K562 (cell line): ENCODE data around the gene CDC20B. TPM values are rescaled to one million over a fixed set of nuclear protein-coding genes. Genes with fewer than 3 reads are reported as not detected.
A peak's percentile ranks its signal among the peaks of the same experiment; 100 is the strongest.

ENCODE experiments used
- ATF1 ChIP-seq, 2 experiments: fragments of 450-650 bp in 1 of 2; IDR thresholded peaks; 2 replicates each; pipeline ENCODE4 v1.6.1; 2016; ENCODE audit warnings: missing compliant biosample characterization in 1 of 2, missing genetic modification characterization in 1 of 2
- CHD1 ChIP-seq: fragments of 200-600 bp; sonication (generic); IDR thresholded peaks from one replicate; pipeline ENCODE4 v1.6.1; 2012; ENCODE audit warnings: mild to moderate bottlenecking, moderate library complexity, low read length, inconsistent platforms
- FOXM1 ChIP-seq, 2 experiments: fragments of 450-650 bp in 1 of 2; sonication (generic) in 1 of 2; formaldehyde crosslinking in 1 of 2; IDR thresholded peaks; 2 replicates each; pipeline versions ENCODE4 v1.6.1 to v1.9.0; 2017 to 2022; ENCODE audit warnings: low read depth in 2 of 2, mild to moderate bottlenecking in 2 of 2, missing genetic modification reagents in 1 of 2, moderate library complexity in 1 of 2
- KDM5B ChIP-seq: fragments of 200-600 bp; sonication (generic); IDR thresholded peaks from 2 replicates; pipeline ENCODE4 v1.6.1; 2012; ENCODE audit warnings: low read depth, mild to moderate bottlenecking, moderate library complexity, low read length, control low read depth, inconsistent platforms; ENCODE audit not compliant: insufficient replicate concordance
- NFYB ChIP-seq: IDR thresholded peaks from 2 replicates; pipeline ENCODE4 v1.6.1; 2011; ENCODE audit warnings: mild to moderate bottlenecking, moderate library complexity; ENCODE audit not compliant: insufficient read length; ENCODE audit errors: extremely low read depth
- PYGO2 ChIP-seq: fragments of 450-650 bp; IDR thresholded peaks from 2 replicates; pipeline ENCODE4 v1.6.1; 2016; ENCODE audit warnings: mild to moderate bottlenecking, missing genetic modification characterization, moderate library complexity, missing compliant biosample characterization
- RBM39 ChIP-seq: fragments of 200-400 bp; formaldehyde crosslinking; optimal IDR thresholded peaks from 2 replicates; pipeline ENCODE3; 2018; ENCODE audit warnings: low read depth, low read length
- RHOXF2B ChIP-seq: fragments of 250-450 bp; sonication (Bioruptor Pico); conservative IDR thresholded peaks from 2 replicates; pipeline ENCODE4 v1.5.1; 2021
- SNIP1 ChIP-seq: fragments of 450-650 bp; IDR thresholded peaks from 2 replicates; pipeline ENCODE4 v1.7.1; 2017; ENCODE audit warnings: low read depth, mild to moderate bottlenecking
- SOX6 ChIP-seq: fragments of 450-650 bp; IDR thresholded peaks from 2 replicates; pipeline ENCODE4 v1.6.1; 2014; ENCODE audit warnings: mild to moderate bottlenecking
- TEAD4 ChIP-seq, 2 experiments: sonication (generic) in 1 of 2; formaldehyde crosslinking in 1 of 2; IDR thresholded peaks; 2 replicates each; pipeline versions ENCODE4 v1.6.1 to v1.8.0; 2012 to 2022; ENCODE audit warnings: borderline replicate concordance in 1 of 2, inconsistent platforms in 1 of 2, low read length in 1 of 2, mild to moderate bottlenecking in 1 of 2, missing genetic modification reagents in 1 of 2
- TFAM ChIP-seq: fragments of 250-450 bp; sonication (Bioruptor Pico); conservative IDR thresholded peaks from 2 replicates; pipeline ENCODE4 v1.5.0; 2021; ENCODE audit warnings: mild to moderate bottlenecking, moderate library complexity
- ZNF174 ChIP-seq: fragments of 250-450 bp; sonication (Bioruptor Pico); IDR thresholded peaks from 2 replicates; pipeline ENCODE4 v1.4.0; 2020; ENCODE audit warnings: mild to moderate bottlenecking
- ZNF217 ChIP-seq: sonication (generic); formaldehyde crosslinking; IDR thresholded peaks from 2 replicates; pipeline ENCODE4 v1.8.0; 2022; ENCODE audit warnings: mild to moderate bottlenecking, missing genetic modification reagents
- ZNF316 ChIP-seq: fragments of 450-650 bp; IDR thresholded peaks from 2 replicates; pipeline ENCODE4 v1.6.1; 2016
- ZNF518B ChIP-seq: fragments of 250-450 bp; sonication (Bioruptor Pico); IDR thresholded peaks from 2 replicates; pipeline ENCODE4 v1.5.0; 2021; ENCODE audit warnings: mild to moderate bottlenecking, moderate library complexity
- ZNF583 ChIP-seq: fragments of 250-450 bp; sonication (Bioruptor Pico); IDR thresholded peaks from 2 replicates; pipeline ENCODE4 v1.4.0; 2020
- polyA plus RNA-seq, 8 experiments: library from polyadenylated mRNA; depleted of rRNA in 4 of 8; stranded (reverse) in 5 of 8; unstranded in 3 of 8; fragments of >200 nt; fragmentation: Nextera tagmentation in 2 of 8; fragmentation: Illumina TruSeq in 1 of 8; extraction: Ambion mirVana in 2 of 8; extraction: Trizol in 1 of 8; gene quantifications; 2 replicates each; pipeline versions ENCODE4 v1.2.1 to v1.2.3, GENCODE V29; 2011 to 2014; ENCODE audit warnings: inconsistent platforms in 1 of 8, missing spikeins in 1 of 8
- total RNA-seq, 7 experiments: library from RNA; depleted of rRNA in 6 of 7; stranded (reverse); fragments of >200 nt in 6 of 7; fragmentation: Illumina TruSeq in 2 of 7; extraction: Trizol in 2 of 7; gene quantifications; 2 replicates each; pipeline versions ENCODE4 v1.2.1 to v1.2.3, GENCODE V29; 2011 to 2021; ENCODE audit warnings: low replicate concordance in 1 of 7
- TF ChIP-seq, protein P1 (sequence below): sonication (generic); formaldehyde crosslinking; IDR thresholded peaks from 2 replicates; pipeline ENCODE4 v1.8.0; 2022; ENCODE audit warnings: mild to moderate bottlenecking, missing genetic modification reagents
- TF ChIP-seq, protein P2 (sequence below): IDR thresholded peaks from 2 replicates; pipeline ENCODE4 v1.6.1; 2011; ENCODE audit warnings: borderline replicate concordance, low read depth, mild to moderate bottlenecking, moderate library complexity, low read length; ENCODE audit not compliant: insufficient read depth, poor library complexity, severe bottlenecking
- TF ChIP-seq, protein P3 (sequence below): sonication (generic); formaldehyde crosslinking; IDR thresholded peaks from 2 replicates; pipeline ENCODE4 v1.8.1; 2023; ENCODE audit warnings: mild to moderate bottlenecking, missing genetic modification reagents

The CDC20B gene
- total and polyA plus RNA-seq, 9 of the 15 experiments (the other 6 are each of a cell fraction or from before 2014, with no cell fraction given) = 0.04 TPM; not detected in 8

DNA sequence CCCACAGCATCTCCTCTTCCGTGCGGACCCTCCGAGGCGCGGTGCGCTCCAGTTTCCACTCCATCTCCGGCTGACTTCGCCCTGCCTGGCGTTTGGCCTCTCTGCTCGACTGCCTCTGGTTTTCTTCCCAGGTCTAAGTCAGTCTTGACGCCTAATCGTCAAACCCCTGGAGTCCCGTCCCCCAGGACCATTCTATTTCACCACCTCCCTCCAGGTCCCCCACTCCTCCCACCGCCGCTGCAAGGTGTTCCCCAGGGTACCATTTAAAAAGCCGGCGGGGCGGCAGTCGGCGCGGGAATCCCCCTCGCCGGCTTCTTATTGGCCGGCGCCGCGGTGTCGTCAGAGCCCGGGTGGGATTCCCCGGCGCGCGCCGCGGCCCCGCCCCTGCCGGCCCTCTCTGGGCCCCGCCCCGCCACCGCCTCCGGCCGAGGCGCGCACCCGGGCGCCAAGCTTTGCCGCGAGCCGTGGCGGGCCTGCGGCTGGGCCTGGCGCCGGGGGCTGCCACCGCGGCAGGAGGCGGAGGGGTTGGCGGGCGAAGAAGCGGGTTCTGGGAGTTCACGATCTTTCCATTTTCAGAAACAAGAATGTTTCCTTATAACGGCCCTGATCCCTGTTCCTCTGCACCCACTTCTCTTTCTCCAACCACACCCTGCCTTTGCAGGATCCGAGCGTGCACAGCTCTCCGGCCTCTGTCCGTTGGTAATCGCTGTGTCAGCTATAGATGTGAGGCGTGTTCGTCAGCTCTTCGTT, at the start of gene CDC20B (continued):
- no peak for TF ChIP-seq ZNF217 (CRISPR knock-in tag)
- no peak for TF ChIP-seq PYGO2 (tag)
- TF ChIP-seq ZNF174 (CRISPR knock-in tag) = no peak
- TF ChIP-seq SOX6 = peak; percentile 17; the same call in 1 of the 2 replicates
- TF ChIP-seq CHD1 = no peak
- no peak for TF ChIP-seq RHOXF2B (CRISPR knock-in tag)
- no peak for TF ChIP-seq ATF1 (CRISPR knock-in tag; IDR thresholded peaks at IDR 0.05)
- TF ChIP-seq ATF1 (tag; IDR thresholded peaks at IDR 0.05) = peak; percentile 58; the same call in 1 of the 2 replicates
- no peak for TF ChIP-seq TEAD4 (IDR thresholded peaks at IDR 0.05; ENCODE audit: low read length)
- no peak for TF ChIP-seq TEAD4 (CRISPR knock-in tag; IDR thresholded peaks at IDR 0.05; ENCODE audit: borderline replicate concordance)
- TF ChIP-seq ZNF518B (CRISPR knock-in tag) = no peak
- TF ChIP-seq, protein P1, sequence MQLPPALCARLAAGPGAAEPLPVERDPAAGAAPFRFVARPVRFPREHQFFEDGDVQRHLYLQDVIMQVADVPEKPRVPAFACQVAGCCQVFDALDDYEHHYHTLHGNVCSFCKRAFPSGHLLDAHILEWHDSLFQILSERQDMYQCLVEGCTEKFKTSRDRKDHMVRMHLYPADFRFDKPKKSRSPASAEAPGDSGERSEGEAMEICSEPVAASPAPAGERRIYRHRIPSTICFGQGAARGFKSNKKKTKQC (CRISPR knock-in tag) = no peak
- TF ChIP-seq TFAM (CRISPR knock-in tag) = no peak
- peak; percentile 13 for TF ChIP-seq NFYB
- TF ChIP-seq KDM5B = peak; percentile 82
- TF ChIP-seq FOXM1 (IDR thresholded peaks at IDR 0.05; ENCODE audit: low read depth) = no peak
- TF ChIP-seq FOXM1 (CRISPR knock-in tag; IDR thresholded peaks at IDR 0.05; ENCODE audit: low read depth) = no peak
- TF ChIP-seq, protein P2, sequence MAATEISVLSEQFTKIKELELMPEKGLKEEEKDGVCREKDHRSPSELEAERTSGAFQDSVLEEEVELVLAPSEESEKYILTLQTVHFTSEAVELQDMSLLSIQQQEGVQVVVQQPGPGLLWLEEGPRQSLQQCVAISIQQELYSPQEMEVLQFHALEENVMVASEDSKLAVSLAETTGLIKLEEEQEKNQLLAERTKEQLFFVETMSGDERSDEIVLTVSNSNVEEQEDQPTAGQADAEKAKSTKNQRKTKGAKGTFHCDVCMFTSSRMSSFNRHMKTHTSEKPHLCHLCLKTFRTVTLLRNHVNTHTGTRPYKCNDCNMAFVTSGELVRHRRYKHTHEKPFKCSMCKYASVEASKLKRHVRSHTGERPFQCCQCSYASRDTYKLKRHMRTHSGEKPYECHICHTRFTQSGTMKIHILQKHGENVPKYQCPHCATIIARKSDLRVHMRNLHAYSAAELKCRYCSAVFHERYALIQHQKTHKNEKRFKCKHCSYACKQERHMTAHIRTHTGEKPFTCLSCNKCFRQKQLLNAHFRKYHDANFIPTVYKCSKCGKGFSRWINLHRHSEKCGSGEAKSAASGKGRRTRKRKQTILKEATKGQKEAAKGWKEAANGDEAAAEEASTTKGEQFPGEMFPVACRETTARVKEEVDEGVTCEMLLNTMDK = no peak
- TF ChIP-seq ZNF316 = peak; percentile 96
- no peak for TF ChIP-seq SNIP1
- TF ChIP-seq ZNF583 = no peak
- TF ChIP-seq, protein P3, sequence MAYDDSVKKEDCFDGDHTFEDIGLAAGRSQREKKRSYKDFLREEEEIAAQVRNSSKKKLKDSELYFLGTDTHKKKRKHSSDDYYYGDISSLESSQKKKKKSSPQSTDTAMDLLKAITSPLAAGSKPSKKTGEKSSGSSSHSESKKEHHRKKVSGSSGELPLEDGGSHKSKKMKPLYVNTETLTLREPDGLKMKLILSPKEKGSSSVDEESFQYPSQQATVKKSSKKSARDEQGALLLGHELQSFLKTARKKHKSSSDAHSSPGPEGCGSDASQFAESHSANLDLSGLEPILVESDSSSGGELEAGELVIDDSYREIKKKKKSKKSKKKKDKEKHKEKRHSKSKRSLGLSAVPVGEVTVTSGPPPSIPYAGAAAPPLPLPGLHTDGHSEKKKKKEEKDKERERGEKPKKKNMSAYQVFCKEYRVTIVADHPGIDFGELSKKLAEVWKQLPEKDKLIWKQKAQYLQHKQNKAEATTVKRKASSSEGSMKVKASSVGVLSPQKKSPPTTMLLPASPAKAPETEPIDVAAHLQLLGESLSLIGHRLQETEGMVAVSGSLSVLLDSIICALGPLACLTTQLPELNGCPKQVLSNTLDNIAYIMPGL (CRISPR knock-in tag) = no peak
- TF ChIP-seq RBM39 = no peak
